ENCODE data around the gene KRT85. TPM values are rescaled to one million over a fixed set of nuclear protein-coding genes. Genes with fewer than 3 reads are reported as not detected.

KRT85 gene
- total RNA-seq, 1 donor from 2014 or later = not detected

DNA sequence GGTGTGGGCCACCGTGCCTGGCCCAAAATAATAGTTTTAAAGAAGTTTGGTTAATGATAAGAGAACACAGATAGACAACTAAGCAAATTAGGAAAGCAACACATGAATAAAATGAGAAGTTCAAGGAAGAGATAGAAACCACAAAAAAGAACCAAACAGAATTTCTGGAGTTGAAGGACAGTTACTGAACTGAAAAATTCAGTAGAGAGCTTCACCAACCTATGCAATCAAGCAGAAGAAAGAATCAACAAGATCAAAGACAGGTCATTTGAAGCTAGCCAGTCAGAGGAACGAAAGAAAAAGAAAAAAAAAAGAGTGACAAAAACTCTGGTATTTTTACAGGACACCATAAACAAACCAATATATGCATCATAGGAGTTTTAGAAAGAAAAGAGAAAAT, 30.6 kb downstream of the KRT85 start:
- intact Hi-C loops (cut with DNase I) = no loop called here
- no peak for DNase-seq (ENCODE audit: low spot score)
- ATAC-seq = no peak

DNA sequence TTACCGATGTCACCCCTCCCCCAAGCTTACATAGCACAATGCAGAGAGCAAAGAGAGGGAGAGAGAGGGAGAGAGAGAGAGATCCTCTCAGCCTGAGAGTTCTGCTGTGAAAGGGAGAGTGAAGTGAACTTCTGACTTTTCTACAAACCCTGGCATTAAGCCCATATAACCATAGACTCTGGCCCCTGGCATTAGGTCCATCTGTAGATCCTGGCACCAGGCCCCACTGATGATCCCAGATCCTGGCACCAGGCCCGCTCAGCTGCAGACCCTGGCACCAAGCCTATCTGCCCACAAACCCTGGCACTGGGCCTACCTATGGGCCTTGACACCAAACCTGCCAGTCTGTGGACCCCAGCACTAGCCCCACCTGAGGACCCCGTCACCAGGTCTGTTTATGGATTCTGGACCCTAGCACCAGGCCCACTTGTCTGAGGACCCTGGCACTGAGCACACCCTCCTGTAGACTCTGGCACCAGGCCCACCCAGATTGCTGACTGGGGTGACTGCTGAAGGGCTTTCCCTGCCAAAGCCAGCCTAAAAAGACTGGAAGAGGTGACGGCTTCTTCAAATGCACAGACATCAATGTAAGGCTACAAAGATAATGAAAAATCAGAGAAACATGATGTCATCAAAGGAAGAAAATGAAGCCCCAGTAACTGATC, 31.6 kb downstream of the KRT85 start:
- intact Hi-C loops (cut with DNase I) = no loop called here
- DNase-seq (ENCODE audit: low spot score) (no peak), ATAC-seq (no peak)

DNA sequence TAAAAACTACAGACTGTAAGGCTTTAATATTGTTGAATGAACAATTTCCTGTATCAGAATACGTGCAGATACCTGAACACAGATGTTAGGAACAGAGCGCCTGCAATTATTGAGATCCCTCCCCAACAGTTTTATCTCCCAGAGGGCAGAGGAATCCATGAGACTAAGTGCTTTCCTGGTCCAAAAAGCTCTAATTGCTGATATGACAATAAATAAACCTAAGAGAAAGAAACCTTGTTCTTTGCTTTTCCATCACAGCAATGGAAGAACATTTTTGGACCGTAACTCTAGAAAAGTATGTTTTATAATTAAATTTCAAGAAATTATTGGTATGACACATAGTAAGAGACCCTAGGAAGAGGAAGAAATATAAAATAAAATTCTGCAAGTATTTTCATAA, 33.1 kb downstream of the KRT85 start:
- no peak for ATAC-seq
- no peak for DNase-seq (ENCODE audit: low spot score)
- intact Hi-C loops (cut with DNase I) = no loop called here

DNA sequence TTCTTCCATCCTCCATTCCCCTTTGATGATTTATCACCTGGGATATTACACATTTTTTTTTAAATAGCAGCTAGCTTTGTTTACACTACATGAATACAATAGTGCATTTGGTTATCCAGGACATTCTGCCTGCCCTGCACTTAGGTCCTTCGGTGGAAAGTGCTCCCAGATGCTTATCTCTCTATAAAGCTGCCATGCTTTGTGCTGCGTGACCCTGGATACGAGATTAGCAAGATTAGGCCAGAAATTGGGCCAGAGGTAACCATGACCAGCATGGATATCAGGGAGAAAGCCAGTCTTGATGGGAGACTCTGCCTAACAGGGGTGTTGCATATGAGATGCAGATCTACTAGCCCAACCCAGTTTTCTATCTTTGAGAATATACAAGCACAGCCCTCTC, 34.0 kb downstream of the KRT85 start:
- intact Hi-C loops (cut with DNase I) = no loop called here
- no peak for DNase-seq (ENCODE audit: low spot score)
- ATAC-seq = no peak

DNA sequence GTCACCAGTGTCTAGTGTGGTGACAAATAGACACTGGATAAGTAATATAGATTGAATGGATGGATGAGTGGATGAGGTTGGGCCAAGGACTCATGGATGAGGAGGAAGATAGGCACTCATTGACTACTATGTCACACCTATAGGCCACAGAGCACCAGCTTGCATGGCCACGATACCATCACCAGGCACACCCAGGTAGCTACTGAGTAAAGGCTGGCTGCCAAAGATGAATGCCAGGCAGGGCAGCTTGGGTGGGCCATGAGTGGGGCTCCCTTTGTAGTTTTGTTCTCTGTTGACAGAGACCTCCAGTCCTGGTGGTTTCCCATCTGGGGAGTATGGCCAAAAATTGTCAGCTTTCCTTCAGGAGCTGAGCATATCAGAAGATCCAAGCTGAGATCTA, 34.9 kb downstream of the KRT85 start:
- intact Hi-C loops (cut with DNase I) = no loop called here
- ATAC-seq (no peak), DNase-seq (ENCODE audit: low spot score) (peak; percentile 15)

DNA sequence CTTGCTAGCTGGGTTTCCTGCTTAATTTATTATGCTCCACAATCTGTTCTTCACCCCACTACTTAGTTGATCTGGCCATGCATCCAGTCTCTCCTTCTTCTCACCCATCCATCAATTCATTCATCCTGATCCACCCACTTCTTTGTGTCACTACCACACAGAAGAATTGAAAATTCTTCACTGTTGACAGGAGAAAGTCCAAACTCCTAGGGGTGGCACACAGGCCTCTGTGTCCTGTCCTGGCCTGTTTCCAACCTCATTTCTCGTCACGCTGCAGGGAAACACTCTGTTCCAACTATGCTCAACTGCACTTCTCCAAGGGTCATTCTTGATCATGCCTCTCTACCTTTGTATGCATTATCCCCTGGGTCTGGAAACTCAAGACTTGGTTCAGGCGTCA, 35.4 kb downstream of the KRT85 start:
- DNase-seq (ENCODE audit: low spot score) (no peak), ATAC-seq (no peak)
- intact Hi-C loops (cut with DNase I) = no loop called here

DNA sequence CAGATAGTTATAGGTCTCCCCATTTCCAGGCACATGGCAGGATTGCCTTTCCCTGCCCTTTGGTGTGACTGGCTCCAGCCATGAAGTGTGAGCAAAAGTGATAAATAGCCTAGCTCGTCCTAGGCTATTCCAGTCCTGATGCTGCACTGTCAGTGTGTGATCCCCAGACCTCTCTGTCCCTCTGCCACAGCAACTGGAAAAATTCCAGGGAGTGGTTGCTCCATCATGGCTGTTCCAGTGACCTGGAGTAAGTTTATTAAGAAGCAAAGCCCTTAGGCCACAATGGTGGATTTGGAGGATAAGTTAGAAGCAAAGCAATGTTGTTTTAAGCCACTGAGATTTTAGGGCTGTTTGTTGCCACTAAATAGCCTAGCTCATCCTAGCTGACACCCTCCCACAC, 36.2 kb downstream of the KRT85 start:
- ATAC-seq (no peak), DNase-seq (ENCODE audit: low spot score) (peak; percentile 14)
- intact Hi-C loops (cut with DNase I) = no loop called here

DNA sequence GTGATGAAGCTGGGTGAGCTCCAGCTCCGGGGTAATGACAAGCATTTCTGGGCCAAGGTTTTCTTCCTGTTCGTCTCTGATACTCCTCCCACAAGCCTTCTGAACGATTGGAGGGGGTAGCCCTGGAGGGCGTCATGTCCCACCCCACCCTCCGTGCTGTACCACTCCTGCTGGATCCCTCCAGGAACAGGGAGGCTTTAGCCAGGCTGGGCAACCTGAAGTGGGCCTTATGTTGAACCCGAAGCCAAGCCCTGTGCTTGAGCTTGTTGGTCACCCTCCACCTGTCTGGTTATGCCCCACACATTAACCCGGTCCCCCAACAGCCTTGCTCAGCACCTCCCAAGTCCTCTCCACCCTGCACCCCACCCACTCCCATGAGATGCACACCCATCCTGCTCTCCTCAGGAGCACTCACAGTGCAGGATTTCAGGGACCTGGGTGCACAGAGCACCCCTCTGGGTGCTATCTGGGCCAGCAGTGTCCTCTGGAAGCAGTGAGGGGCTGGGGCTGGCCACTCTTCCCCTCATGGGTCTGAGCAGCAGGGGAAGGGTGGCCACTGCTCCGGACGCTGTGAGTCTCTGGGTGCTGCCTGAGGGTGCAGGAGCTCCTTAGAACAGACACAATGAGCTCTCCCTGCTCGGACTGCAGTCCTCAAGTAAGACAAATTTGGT, 39.3 kb downstream of the KRT85 start:
- ATAC-seq (peak; percentile 37), DNase-seq (ENCODE audit: low spot score) (peak; percentile 48)
- intact Hi-C loops (cut with DNase I) = loop anchor here (1.0 to 10.0 kb wide), 2 partner anchors 45 to 173 kb away; no protein-coding TSS in a partner anchor

DNA sequence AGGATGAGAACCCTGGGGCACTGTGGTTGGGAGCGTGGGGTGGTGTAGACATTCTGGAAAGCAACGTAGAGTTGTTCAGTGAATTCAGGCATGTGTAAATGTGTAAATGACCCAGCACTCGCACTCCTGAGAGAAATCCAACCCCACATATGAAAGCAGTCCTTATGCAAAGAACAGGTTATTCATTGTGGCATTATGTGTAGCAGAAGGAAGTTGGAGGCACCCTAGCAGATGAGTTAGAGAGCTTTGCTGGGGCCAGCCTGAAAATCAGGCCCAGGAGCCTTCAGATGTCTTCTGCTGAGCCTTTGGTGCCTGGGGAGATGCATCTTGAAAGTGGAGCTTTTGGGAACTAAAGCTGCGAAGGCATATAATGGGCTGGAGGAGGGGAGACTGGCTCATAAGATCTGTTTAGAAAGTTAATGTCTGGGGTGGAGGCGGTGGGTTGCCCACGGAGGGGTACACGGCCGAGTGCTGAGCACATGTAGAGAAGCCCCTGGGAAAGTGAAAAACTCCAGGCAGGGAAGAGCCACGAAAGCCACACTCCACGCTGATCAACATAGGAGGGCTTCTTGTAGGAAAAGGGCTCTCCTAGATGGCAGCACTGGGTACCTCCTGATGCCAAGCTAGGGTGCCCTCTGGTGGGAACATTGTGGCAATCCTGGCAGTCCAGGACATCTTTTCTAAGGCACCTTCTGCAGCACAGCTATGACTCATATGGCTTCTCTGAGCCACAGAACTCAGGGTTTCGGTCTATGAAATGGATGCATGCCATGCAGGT, 40.0 kb downstream of the KRT85 start:
- ATAC-seq = peak; percentile 74
- intact Hi-C loops (cut with DNase I) = loop anchor here (1.0 to 10.0 kb wide), 2 partner anchors 44 to 172 kb away; no protein-coding TSS in a partner anchor

DNA sequence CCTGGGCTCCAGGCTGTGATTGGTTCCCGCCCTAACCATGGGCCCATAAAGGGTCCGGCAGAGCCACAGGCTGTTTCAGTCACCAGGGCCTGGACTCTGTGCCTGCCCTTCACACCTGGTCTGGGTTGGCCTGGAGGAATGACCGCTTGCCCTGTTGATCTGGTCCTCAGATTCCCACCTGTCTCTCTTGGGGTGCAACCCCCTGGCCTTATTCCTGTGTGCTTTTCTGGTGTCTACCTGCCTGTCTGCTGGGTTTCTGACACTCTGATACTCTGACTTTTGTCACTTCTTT, 43.2 kb downstream of the KRT85 start:
- ATAC-seq = no peak
- intact Hi-C loops (cut with DNase I) = loop anchor here (10.0 kb wide), 1 partner anchor 169 kb away; no protein-coding TSS in a partner anchor
- peak; percentile 21 for DNase-seq (ENCODE audit: low spot score)

More for the DNA sequence above, 40.0 kb downstream of the KRT85 start:
- DNase-seq (ENCODE audit: low spot score) = peak; percentile 74

DNA sequence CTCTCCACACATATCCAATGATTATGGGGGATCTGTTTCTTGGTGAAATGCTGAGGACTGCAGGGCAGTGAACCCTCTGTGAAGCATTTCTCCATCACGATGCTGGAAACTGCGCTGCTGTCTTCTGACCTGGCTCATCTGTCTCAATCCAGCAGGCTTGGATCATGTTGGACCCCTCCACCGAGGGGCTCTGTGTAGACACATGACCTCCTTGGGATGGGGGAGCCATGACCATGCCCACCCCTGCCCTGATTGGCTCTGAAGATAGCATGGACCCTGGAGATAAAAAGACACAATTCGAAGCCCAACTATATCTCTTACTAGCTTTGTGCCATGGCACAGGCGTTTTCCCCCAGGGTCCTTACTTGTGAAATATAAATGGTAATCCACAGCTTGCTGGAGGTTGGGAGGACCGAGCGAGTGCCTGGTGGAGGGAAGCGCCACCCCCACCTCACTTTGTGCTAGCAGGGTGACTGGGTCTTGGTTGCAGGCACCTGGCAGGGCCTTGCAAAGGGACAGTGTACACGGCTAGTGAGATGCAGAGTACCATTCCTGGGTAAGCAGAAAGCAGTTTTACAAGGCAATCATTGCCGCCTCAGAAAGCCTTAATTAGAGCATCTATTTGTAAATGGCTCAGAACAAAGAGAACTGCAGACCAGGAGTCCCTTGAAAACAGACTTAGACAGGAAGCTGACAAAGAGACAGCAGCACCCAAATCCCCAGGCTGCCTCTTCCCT, 43.7 kb downstream of the KRT85 start:
- DNase-seq (ENCODE audit: low spot score) (peak; percentile 43), ATAC-seq (no peak)
- intact Hi-C loops (cut with DNase I) = loop anchor here (10.0 kb wide), 1 partner anchor 169 kb away; no protein-coding TSS in a partner anchor

DNA sequence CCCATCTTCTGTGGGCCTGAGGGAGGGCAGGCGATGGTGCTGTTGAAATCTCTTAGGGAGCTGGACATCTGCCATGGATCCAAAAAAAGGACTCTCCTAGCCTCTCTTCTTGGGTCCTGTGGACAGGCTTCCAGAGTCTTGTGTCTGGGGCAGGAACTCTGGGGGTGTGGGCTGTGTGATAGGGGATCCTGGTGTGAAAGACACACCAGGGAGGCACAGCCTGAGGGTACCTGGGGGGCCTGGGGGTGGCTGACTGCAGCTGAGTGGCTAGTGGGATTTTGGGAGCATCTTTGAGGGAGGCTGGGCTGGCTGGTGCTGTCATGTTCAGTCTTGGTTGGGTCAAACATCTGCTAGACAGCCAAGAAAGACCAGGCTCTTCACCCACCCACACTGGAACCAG, 44.3 kb downstream of the KRT85 start:
- DNase-seq (ENCODE audit: low spot score) (peak; percentile 14), ATAC-seq (no peak)
- intact Hi-C loops (cut with DNase I) = loop anchor here (10.0 kb wide), 1 partner anchor 168 kb away; no protein-coding TSS in a partner anchor

DNA sequence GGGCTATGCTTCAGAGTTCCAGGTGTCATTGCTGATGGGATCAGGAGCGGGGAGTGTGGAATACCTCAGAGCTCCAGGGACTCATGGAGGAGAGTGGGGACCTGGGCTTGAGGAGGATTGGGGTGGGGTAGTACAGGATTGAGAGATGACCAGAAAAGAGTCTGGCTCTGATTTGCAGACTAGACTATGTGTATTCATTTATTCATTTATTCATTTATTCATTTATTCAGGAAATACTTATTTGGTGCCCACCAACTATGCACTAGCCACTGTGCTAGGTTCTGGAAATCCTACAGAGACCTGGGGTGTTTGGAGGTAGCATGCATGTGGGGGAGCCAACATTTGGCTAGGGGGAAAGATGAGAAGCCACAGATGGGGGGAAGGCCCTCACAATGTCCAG, 45.2 kb downstream of the KRT85 start:
- no peak for ATAC-seq
- intact Hi-C loops (cut with DNase I) = loop anchor here (10.0 kb wide), 1 partner anchor 167 kb away; no protein-coding TSS in a partner anchor
- DNase-seq (ENCODE audit: low spot score) = no peak

DNA sequence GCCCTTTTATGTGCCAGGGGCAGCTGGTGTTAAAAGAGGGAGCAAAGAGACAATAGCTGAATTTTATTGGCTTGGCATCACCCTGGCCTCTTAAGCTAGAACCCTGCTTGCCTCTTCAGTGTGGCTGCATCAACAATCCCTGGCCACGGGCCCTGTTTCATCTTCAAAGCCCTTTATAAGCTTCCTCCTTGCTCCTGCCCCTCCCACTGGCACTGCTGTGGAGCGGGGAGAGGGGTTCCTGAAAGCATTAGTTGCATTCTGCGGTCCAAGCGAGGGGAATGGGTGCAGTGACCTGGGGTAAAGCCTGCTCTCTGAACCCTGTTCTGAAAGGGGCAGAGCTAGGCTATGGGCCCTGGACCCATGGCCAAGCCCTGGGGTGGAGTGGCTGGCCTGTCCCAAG, 45.9 kb downstream of the KRT85 start:
- DNase-seq (ENCODE audit: low spot score) (no peak), ATAC-seq (no peak)
- intact Hi-C loops (cut with DNase I) = loop anchor here (10.0 kb wide), 1 partner anchor 167 kb away; no protein-coding TSS in a partner anchor

DNA sequence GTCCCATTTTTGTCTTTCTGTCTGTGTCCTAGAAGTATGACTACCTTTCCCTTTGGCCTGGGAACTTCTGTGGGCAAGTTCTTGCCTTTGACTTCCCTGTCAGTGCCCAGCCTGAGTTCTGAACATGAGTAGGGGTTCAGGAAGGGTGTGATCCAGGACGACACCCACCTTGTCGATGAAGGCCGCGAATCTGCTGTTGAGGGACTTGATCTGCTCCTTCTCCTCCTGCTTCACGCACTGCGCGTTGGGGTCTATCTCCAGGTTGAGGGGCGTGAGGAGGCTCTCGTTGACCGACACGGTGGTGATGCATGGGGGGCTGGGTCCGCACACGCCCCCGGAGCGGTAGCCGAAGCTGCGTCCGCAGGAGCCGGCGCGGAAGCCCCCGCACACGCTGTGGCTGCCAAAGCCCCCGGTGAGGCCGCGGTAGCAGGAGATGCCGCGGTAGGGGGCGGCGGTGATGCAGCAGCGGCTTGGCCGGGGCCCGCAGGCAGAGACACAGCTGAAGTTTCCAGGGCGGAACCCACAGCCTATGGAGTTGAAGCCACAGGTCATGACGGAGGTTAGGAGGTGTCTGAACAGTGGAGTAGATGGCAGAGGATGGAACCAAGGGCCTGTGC, 46.4 kb downstream of the KRT85 start, which contains the start of gene KRT83:
Gene KRT83 (minus strand): TSS at position 615 of the 617 bp plus-strand sequence. CDS start 63 bp downstream, at position 552.
- no peak for DNase-seq (ENCODE audit: low spot score)
- intact Hi-C loops (cut with DNase I) = loop anchor here (10.0 kb wide), 1 partner anchor 166 kb away; no protein-coding TSS in a partner anchor
- no peak for ATAC-seq

DNA sequence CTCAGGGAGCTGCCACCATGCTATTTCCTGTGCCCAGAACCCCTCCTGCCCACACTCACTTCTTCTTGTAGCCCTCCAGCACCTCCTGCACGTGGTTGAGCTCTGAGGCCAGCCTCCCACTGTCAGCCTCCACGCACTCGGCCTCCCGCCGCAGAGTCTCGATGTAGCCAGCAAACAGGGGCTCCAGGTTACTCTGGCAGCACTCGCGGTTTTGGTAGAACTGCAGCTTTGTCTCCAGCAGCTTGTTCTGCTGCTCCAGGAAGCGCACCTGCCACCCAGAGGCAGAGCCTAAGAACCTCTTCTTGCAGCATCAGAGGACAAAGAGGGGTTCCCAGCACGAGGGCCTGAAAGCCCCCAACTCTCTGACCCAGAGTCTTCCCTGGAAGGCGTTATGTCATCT, 48.2 kb downstream of the KRT85 start:
- intact Hi-C loops (cut with DNase I) = no loop called here
- DNase-seq (ENCODE audit: low spot score) (no peak), ATAC-seq (no peak)

DNA sequence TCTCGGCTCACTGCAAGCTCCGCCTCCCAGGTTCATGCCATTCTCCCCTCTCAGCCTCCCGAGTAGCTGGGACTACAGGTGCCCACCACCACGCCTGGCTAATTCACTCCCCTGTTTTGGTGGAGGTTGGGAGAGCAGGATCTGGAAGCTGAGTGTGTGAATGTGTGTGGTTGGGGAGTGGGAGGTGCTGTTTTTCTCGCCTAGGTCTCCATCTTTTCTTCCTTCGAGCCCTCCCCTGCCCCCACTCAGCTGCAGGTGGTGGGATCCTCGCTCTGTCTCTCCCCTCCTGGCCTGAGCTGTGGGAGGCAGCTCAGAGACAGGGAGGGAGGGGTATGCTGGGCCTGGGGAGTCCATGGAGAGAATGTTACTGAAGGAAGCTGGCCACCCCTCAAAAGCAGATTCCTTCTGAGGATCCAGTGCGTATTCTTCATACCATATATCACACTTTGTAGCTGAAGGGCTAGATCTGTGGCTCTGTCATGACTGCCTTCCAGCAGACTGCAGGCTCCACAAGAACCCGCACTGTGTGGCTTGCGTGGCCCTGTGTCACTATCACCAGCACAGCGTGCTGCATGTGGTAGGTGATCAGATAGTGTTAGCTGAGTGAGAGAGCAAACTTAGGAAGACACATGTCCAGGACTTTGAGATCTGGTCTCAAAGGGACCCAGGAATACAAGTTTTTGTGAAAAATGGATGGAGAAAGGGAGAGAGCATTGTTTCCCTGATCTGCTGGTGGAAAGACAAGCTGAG, 48.9 kb downstream of the KRT85 start:
- DNase-seq (ENCODE audit: low spot score) = no peak
- intact Hi-C loops (cut with DNase I) = no loop called here
- ATAC-seq = no peak

Data from sciatic nerve (tissue), 2 donors.